Breast epithelium (tissue), 3 donors: ENCODE results near the gene SYT1.
A peak's percentile ranks its signal among the peaks of the same experiment; 100 is the strongest.

Experiments used
- POLR2A ChIP-seq: fragments of 450-650 bp; IDR thresholded peaks from one replicate; pipeline ENCODE4 v1.6.1; 2016; ENCODE audit warnings: antibody characterized with exemption, mild to moderate bottlenecking, moderate library complexity
- POLR2AphosphoS5 ChIP-seq, 3 donors: sonication (generic); formaldehyde crosslinking; IDR thresholded peaks; one replicate each; pipeline ENCODE4 v1.6.1; 2017; ENCODE audit warnings: antibody characterized with exemption in 3 of 3
- TF ChIP-seq, protein P1 (sequence below), 3 donors: fragments of 450-650 bp; IDR thresholded peaks; one replicate each; pipeline ENCODE4 v1.5.1; 2016 to 2017; ENCODE audit warnings: antibody characterized with exemption in 3 of 3, mild to moderate bottlenecking in 3 of 3, moderate library complexity in 3 of 3

- TF ChIP-seq, protein P1, sequence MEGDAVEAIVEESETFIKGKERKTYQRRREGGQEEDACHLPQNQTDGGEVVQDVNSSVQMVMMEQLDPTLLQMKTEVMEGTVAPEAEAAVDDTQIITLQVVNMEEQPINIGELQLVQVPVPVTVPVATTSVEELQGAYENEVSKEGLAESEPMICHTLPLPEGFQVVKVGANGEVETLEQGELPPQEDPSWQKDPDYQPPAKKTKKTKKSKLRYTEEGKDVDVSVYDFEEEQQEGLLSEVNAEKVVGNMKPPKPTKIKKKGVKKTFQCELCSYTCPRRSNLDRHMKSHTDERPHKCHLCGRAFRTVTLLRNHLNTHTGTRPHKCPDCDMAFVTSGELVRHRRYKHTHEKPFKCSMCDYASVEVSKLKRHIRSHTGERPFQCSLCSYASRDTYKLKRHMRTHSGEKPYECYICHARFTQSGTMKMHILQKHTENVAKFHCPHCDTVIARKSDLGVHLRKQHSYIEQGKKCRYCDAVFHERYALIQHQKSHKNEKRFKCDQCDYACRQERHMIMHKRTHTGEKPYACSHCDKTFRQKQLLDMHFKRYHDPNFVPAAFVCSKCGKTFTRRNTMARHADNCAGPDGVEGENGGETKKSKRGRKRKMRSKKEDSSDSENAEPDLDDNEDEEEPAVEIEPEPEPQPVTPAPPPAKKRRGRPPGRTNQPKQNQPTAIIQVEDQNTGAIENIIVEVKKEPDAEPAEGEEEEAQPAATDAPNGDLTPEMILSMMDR (IDR thresholded peaks at IDR 0.05): peak in 1 of 3 donors; percentile 15
- no peak for TF ChIP-seq POLR2A
- TF ChIP-seq POLR2AphosphoS5 (IDR thresholded peaks at IDR 0.05): no peak
Measured at GRCh38 chr12:79174626-79175025, 310.1 kb downstream of the SYT1 start.
